Mesothelial cell of epicardium (in vitro differentiated cells): ENCODE data around the gene LUZP1. TPM values are rescaled to one million over a fixed set of nuclear protein-coding genes. Genes with fewer than 3 reads are reported as not detected.
A peak's percentile ranks its signal among the peaks of the same experiment; 100 is the strongest.

ENCODE experiments used
- DNase-seq, 2 experiments: peaks; one replicate each; pipeline ENCODE4 v3.0.0; 2021; ENCODE audit warnings: low spot score in 2 of 2; ENCODE audit not compliant: unreplicated experiment in 2 of 2
- H3K27ac Mint-ChIP-seq: 2 replicates; pipeline ENCODE4 v1.8.0; 2021; ENCODE audit warnings: mixed read lengths
- H3K27me3 Mint-ChIP-seq: 2 replicates; pipeline ENCODE4 v1.8.0; 2021; ENCODE audit warnings: low read depth, mixed read lengths
- H3K36me3 Mint-ChIP-seq: 2 replicates; pipeline ENCODE4 v1.8.0; 2021; ENCODE audit warnings: mixed read lengths
- H3K4me1 Mint-ChIP-seq: 2 replicates; pipeline ENCODE4 v1.8.0; 2021; ENCODE audit warnings: mixed read lengths
- H3K4me3 Mint-ChIP-seq: 2 replicates; pipeline ENCODE4 v1.8.0; 2021; ENCODE audit warnings: mild to moderate bottlenecking, moderate library complexity, mixed read lengths
- H3K9me3 Mint-ChIP-seq: 2 replicates; pipeline ENCODE4 v1.8.0; 2021; ENCODE audit warnings: mixed read lengths
- CTCF ChIP-seq: fragments of 200-600 bp; sonication (generic); IDR thresholded peaks from one replicate; pipeline ENCODE4 v1.5.0; 2021; ENCODE audit warnings: antibody characterized with exemption; ENCODE audit not compliant: unreplicated experiment
- total RNA-seq: library from RNA; stranded (reverse); gene quantifications from 3 replicates; pipeline ENCODE4 v1.2.1, GENCODE V29; 2021

Gene LUZP1
- total RNA-seq, 1 donor from 2014 or later = 67.6 TPM

GRCh38 chr1:23118957-23119792 lies 49.5 kb downstream of the LUZP1 start:
- no peak for TF ChIP-seq CTCF
- no peak overlapping the region for H3K4me3 Mint-ChIP-seq
- no peak overlapping the region for H3K27ac Mint-ChIP-seq
- H3K4me1 Mint-ChIP-seq = peaks cover 32% of the 10 kb centered on the region
- no peaks in the 10 kb centered on the region for H3K36me3 Mint-ChIP-seq
- no peaks in the 10 kb centered on the region for H3K27me3 Mint-ChIP-seq
- H3K9me3 Mint-ChIP-seq = no peaks in the 10 kb centered on the region
- DNase-seq = no peak

- peaks cover 29% of the 10 kb centered on the region for H3K4me1 Mint-ChIP-seq
- no peak overlapping the region for H3K4me3 Mint-ChIP-seq
- no peaks in the 10 kb centered on the region for H3K9me3 Mint-ChIP-seq
- no peak for DNase-seq
- TF ChIP-seq CTCF = no peak
- H3K27ac Mint-ChIP-seq = no peak overlapping the region
- no peaks in the 10 kb centered on the region for H3K27me3 Mint-ChIP-seq
- H3K36me3 Mint-ChIP-seq = no peaks in the 10 kb centered on the region
These were observed 50.2 kb downstream of the LUZP1 start for GRCh38 chr1:23118407-23118806.

- DNase-seq = no peak
- Mint-ChIP-seq H3K27ac (peak overlapping the region; percentile 18), H3K36me3 (no peaks in the 10 kb centered on the region), H3K27me3 (no peaks in the 10 kb centered on the region), H3K4me1 (peaks cover 27% of the 10 kb centered on the region), H3K4me3 (no peak overlapping the region), H3K9me3 (no peaks in the 10 kb centered on the region)
- no peak for TF ChIP-seq CTCF
These were observed 51.5 kb downstream of the LUZP1 start for GRCh38 chr1:23116921-23117699.

- no peak overlapping the region for H3K4me3 Mint-ChIP-seq
- TF ChIP-seq CTCF = no peak
- H3K4me1 Mint-ChIP-seq = peaks cover 31% of the 10 kb centered on the region
- no peaks in the 10 kb centered on the region for H3K36me3 Mint-ChIP-seq
- H3K9me3 Mint-ChIP-seq = no peaks in the 10 kb centered on the region
- peak overlapping the region; percentile 74 for H3K27ac Mint-ChIP-seq
- H3K27me3 Mint-ChIP-seq = no peaks in the 10 kb centered on the region
- no peak for DNase-seq
These were observed 52.3 kb downstream of the LUZP1 start for GRCh38 chr1:23116216-23116836.

GRCh38 chr1:23114424-23115079 lies 54.1 kb downstream of the LUZP1 start:
- Mint-ChIP-seq H3K4me3 (no peak overlapping the region), H3K36me3 (no peaks in the 10 kb centered on the region), H3K27ac (peak overlapping the region; percentile 66), H3K9me3 (no peaks in the 10 kb centered on the region), H3K27me3 (no peaks in the 10 kb centered on the region), H3K4me1 (peaks cover 31% of the 10 kb centered on the region)
- no peak for TF ChIP-seq CTCF
- no peak for DNase-seq
